SU-DHL-6 (cell line): ENCODE results near the gene TBC1D23.

ENCODE experiments used
- EZH2phosphoT487 ChIP-seq: fragments of 200-600 bp; sonication (generic), shearing (Covaris generic); conservative IDR thresholded peaks from 2 replicates; pipeline ENCODE4 v1.6.1; 2018; ENCODE audit warnings: mild to moderate bottlenecking, antibody characterized with exemption, low read length, moderate library complexity, mixed read lengths
- TF ChIP-seq, protein P1 (sequence below): fragments of 200-600 bp; sonication (generic); IDR thresholded peaks from one replicate; pipeline ENCODE4 v1.5.1; 2017; ENCODE audit warnings: antibody characterized with exemption, mild to moderate bottlenecking, low read length, moderate library complexity; ENCODE audit not compliant: insufficient read depth, poor library complexity, severe bottlenecking

- TF ChIP-seq, protein P1, sequence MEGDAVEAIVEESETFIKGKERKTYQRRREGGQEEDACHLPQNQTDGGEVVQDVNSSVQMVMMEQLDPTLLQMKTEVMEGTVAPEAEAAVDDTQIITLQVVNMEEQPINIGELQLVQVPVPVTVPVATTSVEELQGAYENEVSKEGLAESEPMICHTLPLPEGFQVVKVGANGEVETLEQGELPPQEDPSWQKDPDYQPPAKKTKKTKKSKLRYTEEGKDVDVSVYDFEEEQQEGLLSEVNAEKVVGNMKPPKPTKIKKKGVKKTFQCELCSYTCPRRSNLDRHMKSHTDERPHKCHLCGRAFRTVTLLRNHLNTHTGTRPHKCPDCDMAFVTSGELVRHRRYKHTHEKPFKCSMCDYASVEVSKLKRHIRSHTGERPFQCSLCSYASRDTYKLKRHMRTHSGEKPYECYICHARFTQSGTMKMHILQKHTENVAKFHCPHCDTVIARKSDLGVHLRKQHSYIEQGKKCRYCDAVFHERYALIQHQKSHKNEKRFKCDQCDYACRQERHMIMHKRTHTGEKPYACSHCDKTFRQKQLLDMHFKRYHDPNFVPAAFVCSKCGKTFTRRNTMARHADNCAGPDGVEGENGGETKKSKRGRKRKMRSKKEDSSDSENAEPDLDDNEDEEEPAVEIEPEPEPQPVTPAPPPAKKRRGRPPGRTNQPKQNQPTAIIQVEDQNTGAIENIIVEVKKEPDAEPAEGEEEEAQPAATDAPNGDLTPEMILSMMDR: no peak
- no peak for TF ChIP-seq EZH2phosphoT487
Measured at GRCh38 chr3:100225883-100226282, 34.9 kb upstream of the TBC1D23 start.
